G401 (cell line): Measurements from ENCODE around the gene NAA60. TPM values are rescaled to one million over a fixed set of nuclear protein-coding genes. Genes with fewer than 3 reads are reported as not detected.

Source experiments
- DNase-seq: peaks from one replicate; pipeline ENCODE4 v3.0.0-alpha.2; 2015; ENCODE audit warnings: low spot score
- in situ Hi-C: cut with HindIII; loops from 2 replicates; pipeline ENCODE4 v1.10.0; 2016; ENCODE audit warnings: low sequenced_read_pairs, mixed read lengths
- total RNA-seq: library from RNA; depleted of rRNA; stranded (reverse); fragments of >200 nt; shearing (Covaris generic); gene quantifications from 2 replicates; pipeline ENCODE4 v1.2.3, GENCODE V29; 2014; rRNA removed

NAA60 gene
- total RNA-seq, 1 experiment from 2014 or later: 35.3 TPM

DNA sequence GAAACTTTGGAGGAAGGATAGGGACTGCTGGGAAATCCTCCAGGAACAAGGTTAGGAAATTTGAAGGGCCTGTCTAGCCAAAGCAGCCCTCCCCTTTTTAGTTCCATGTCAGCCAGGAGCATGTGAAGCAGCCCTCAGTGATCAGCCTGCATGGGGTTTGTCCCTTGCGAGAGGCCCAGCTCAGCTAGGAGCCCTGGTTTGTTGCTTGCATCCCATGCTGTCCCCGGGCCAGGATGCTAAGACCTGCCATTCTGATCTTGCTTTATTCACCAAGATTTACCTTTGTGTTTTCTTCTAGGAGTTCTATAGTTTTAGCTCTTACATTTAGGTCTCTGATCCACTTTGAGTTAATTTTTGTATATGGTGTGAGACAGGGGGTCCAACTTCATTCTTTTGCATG lies 84.9 kb downstream of the NAA60 start:
- no peak for DNase-seq
- in situ Hi-C loops: no loop called here

- no peak for DNase-seq
- in situ Hi-C loops: no loop called here
Measured at GRCh38 chr16:3529175-3529574, 85.7 kb downstream of the NAA60 start.

DNA sequence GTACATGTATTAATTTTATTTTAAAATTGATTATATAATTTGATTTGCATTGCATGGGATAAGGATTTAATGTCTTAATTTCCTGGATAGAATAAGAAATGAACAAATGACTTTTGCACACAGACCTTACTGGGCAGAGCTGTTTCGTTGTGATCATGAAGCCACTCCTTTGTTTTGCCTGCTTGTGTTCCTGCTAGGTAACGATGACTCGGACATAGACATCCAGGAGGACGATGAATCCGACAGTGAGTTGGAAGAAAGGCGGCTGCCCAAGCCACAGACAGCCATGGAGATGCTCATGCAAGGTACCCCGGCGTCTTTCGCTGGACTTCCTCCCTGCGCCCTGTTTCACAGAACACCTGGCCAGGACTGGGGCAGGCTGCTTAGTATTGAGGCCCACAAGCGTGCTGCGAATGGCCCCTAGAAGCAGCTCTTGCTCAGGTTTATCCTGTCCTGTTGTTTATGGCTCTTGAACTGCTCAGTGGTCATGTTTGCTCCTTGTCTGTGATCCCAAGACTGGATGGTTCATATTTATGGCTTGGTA lies 87.0 kb downstream of the NAA60 start:
- in situ Hi-C loops: no loop called here
- DNase-seq: no peak

GRCh38 chr16:3532741-3533140 lies 89.3 kb downstream of the NAA60 start:
- in situ Hi-C loops: no loop called here
- no peak for DNase-seq

DNA sequence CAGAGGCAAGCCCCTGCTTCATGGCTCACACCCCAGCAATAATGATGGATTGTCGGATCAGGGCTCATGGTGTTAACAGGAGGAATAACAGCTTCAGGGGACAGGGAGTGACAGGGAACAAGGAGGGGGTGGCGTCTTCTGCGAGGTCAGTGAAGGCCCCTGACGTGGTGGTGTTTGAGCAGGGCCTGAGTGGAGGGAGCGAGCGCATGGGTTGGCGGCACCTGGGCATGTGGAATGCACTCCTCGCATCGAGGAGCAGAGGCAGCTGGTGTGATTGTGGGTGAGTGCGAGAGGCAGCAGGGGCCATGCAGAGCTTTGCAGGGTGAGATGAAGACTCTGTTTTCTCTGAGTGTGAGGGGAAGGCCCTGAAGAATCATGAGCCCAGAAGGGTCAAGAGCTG lies 90.6 kb downstream of the NAA60 start:
- no peak for DNase-seq
- in situ Hi-C loops: no loop called here

GRCh38 chr16:3536271-3536731 lies 92.8 kb downstream of the NAA60 start:
- no peak for DNase-seq
- in situ Hi-C loops: no loop called here

Other genes with a start within 250 kb of the NAA60 start
- gene ZNF200, start 208.5 kb upstream of the NAA60 start, total RNA-seq: 9.8 and 10.1 TPM in 2 replicates
- gene MEFV, start 187.0 kb upstream of the NAA60 start, total RNA-seq: not detected in 2 replicates
- 87.5 and 117 TPM in 2 replicates for gene ZNF263, start 160.2 kb upstream of the NAA60 start, total RNA-seq
- 6.5 and 11.8 TPM in 2 replicates for gene TIGD7, start 138.2 kb upstream of the NAA60 start, total RNA-seq
- 23.0 and 25.4 TPM in 2 replicates for gene ZNF75A, start 138.2 kb upstream of the NAA60 start, total RNA-seq
- gene OR2C1, start 87.8 kb upstream of the NAA60 start, total RNA-seq: not detected in 2 replicates
- 30.4 and 31.3 TPM in 2 replicates for gene ZSCAN32, start 42.7 kb upstream of the NAA60 start, total RNA-seq
- gene ZNF174, start 42.5 kb upstream of the NAA60 start, total RNA-seq: 20.0 and 26.6 TPM in 2 replicates
- gene ZNF597, start 176 bp upstream of the NAA60 start, total RNA-seq: 0.18 and 0.61 TPM in 2 replicates
- not detected in 2 replicates for gene C16orf90, start 51.8 kb downstream of the NAA60 start, total RNA-seq
- 15.6 and 24.5 TPM in 2 replicates for gene CLUAP1, start 57.3 kb downstream of the NAA60 start, total RNA-seq
- gene NLRC3, start 133.7 kb downstream of the NAA60 start, total RNA-seq: 0.12 TPM in 1 of 2 replicates, not detected in the other
- gene SLX4, start 167.9 kb downstream of the NAA60 start, total RNA-seq: 4.8 and 5.9 TPM in 2 replicates
- 9.4 and 15.4 TPM in 2 replicates for gene DNASE1, start 211.0 kb downstream of the NAA60 start, total RNA-seq